ENCODE measurements around the gene BMPR2. TPM values are rescaled to one million over a fixed set of nuclear protein-coding genes. Genes with fewer than 3 reads are reported as not detected.

Gene BMPR2
- total RNA-seq, 1 donor from 2014 or later = 47.8 TPM

GRCh38 chr2:202442882-202443281 is 66.8 kb downstream of the BMPR2 start:
- Histone ChIP-seq H3K36me3 (no peaks in the 10 kb centered on the region), H3K27me3 (no peaks in the 10 kb centered on the region), H3K4me3 (no peak overlapping the region), H3K27ac (no peak overlapping the region), H3K9me3 (no peaks in the 10 kb centered on the region), H3K4me1 (peaks cover 0 to 13% of the 10 kb centered on the region in 2 donors)
- intact Hi-C loops (cut with DNase I) = no loop called here
- no peak for TF ChIP-seq CTCF (IDR thresholded peaks at IDR 0.05)
- DNase-seq (ENCODE audit: low spot score in 2 of 2) = no peak

GRCh38 chr2:202444000-202444399 is 67.9 kb downstream of the BMPR2 start:
- no peak overlapping the region for H3K4me3 ChIP-seq
- no peaks in the 10 kb centered on the region for H3K27me3 ChIP-seq

GRCh38 chr2:202449344-202449743 is 73.2 kb downstream of the BMPR2 start:
- no peaks in the 10 kb centered on the region for H3K27me3 ChIP-seq
- no peaks in the 10 kb centered on the region for H3K9me3 ChIP-seq
- H3K4me3 ChIP-seq = no peak overlapping the region
- H3K36me3 ChIP-seq = no peaks in the 10 kb centered on the region
- intact Hi-C loops (cut with DNase I) = no loop called here
- H3K4me1 ChIP-seq = peaks cover 4 to 14% of the 10 kb centered on the region in 2 donors
- no peak for TF ChIP-seq CTCF (IDR thresholded peaks at IDR 0.05)
- peak overlapping the region in 1 of 2 donors; percentile 32 for H3K27ac ChIP-seq
- DNase-seq (ENCODE audit: low spot score in 2 of 2) = no peak

More at GRCh38 chr2:202444000-202444399, 67.9 kb downstream of the BMPR2 start:
- Histone ChIP-seq H3K36me3 (no peaks in the 10 kb centered on the region), H3K4me1 (peaks cover 0 to 12% of the 10 kb centered on the region in 2 donors), H3K9me3 (no peaks in the 10 kb centered on the region), H3K27ac (no peak overlapping the region)
- DNase-seq (ENCODE audit: low spot score in 2 of 2) = no peak
- no peak for TF ChIP-seq CTCF (IDR thresholded peaks at IDR 0.05)
- intact Hi-C loops (cut with DNase I) = no loop called here

GRCh38 chr2:202450785-202451184 is 74.7 kb downstream of the BMPR2 start:
- intact Hi-C loops (cut with DNase I) = no loop called here
- peak overlapping the region in 1 of 2 donors; percentile 36 for H3K27ac ChIP-seq
- DNase-seq (ENCODE audit: low spot score in 2 of 2) = no peak
- no peaks in the 10 kb centered on the region for H3K36me3 ChIP-seq
- no peaks in the 10 kb centered on the region for H3K9me3 ChIP-seq
- peaks cover 4 to 14% of the 10 kb centered on the region in 2 donors for H3K4me1 ChIP-seq
- H3K27me3 ChIP-seq = no peaks in the 10 kb centered on the region
- H3K4me3 ChIP-seq = no peak overlapping the region
- no peak for TF ChIP-seq CTCF (IDR thresholded peaks at IDR 0.05)

GRCh38 chr2:202452744-202453143 is 76.6 kb downstream of the BMPR2 start:
- Histone ChIP-seq H3K27me3 (no peaks in the 10 kb centered on the region), H3K4me3 (no peak overlapping the region), H3K9me3 (no peaks in the 10 kb centered on the region), H3K36me3 (no peaks in the 10 kb centered on the region), H3K4me1 (peaks cover 4 to 14% of the 10 kb centered on the region in 2 donors), H3K27ac (no peak overlapping the region)
- intact Hi-C loops (cut with DNase I) = no loop called here
- no peak for TF ChIP-seq CTCF (IDR thresholded peaks at IDR 0.05)
- DNase-seq (ENCODE audit: low spot score in 2 of 2) = no peak

GRCh38 chr2:202454536-202454935 is 78.4 kb downstream of the BMPR2 start:
- H3K27me3 ChIP-seq = no peaks in the 10 kb centered on the region
- intact Hi-C loops (cut with DNase I) = no loop called here
- H3K4me1 ChIP-seq = peaks cover 4 to 9% of the 10 kb centered on the region in 2 donors
- no peak for TF ChIP-seq CTCF (IDR thresholded peaks at IDR 0.05)
- DNase-seq (ENCODE audit: low spot score in 2 of 2) = no peak
- no peaks in the 10 kb centered on the region for H3K9me3 ChIP-seq
- H3K36me3 ChIP-seq = no peaks in the 10 kb centered on the region
- no peak overlapping the region for H3K27ac ChIP-seq
- H3K4me3 ChIP-seq = no peak overlapping the region

Measured in ascending aorta (tissue), 2 donors.